ENCODE results near the gene RAPGEF1. TPM values are rescaled to one million over a fixed set of nuclear protein-coding genes. Genes with fewer than 3 reads are reported as not detected.

RAPGEF1 gene
- total and polyA plus RNA-seq, 9 donors: 17.0 to 64.4 (median 36.4) TPM

DNA sequence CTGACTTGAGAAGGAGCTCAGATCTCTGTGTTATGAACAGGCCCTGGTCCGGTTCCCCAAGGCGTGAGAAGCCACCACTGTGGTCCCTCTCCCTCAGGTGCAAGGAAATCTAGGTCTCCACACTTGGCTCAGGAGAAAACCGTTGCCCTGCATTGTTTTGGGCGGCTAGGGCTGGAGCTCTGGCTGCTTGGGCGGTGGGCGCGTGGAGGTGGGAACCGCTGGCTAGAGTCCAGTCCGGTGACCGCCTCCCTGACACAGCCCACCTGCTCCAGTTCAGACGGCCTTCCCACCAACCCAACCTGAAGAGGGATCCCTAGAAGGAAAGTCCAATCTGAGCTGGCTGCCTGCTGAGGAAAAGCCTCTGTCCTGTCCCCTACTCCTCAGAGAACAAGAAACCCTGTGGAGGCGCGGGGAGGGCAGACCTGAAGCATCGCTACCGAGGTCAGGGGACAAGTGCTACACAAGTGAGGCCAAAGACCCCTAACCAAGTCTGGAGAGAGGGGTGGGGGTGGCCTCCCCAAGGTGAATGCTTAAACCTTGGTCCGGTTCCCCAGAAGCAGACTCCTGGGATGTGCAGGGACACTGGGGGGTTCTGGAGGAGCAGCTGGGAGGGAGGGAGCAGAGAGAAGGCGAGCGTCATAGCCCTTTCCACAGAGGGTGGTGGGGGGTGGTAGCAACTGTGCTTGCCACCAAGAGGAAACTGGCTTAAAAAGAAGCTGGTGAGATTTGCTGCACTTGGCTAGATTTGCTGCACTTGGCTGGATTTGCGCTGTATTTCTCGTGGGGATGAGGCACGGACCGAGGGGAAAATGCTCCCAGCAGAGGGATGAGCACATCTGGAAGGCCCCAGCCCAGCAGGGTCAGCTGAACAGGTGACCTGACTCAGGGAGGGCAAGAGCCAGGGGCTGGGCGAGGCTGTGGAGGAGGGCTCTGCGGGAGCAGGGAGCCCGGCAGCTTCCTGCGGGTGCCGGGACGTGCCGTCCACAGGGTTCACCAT, 65.2 kb downstream of the RAPGEF1 start:
- no peak for DNase-seq
- intact Hi-C loops (cut with DNase I): no loop called here
- no peak overlapping the region for H3K4me3 ChIP-seq
- TF ChIP-seq POLR2A (IDR thresholded peaks at IDR 0.05): no peak
- TF ChIP-seq EP300 (IDR thresholded peaks at IDR 0.05): no peak
- TF ChIP-seq, protein P1, sequence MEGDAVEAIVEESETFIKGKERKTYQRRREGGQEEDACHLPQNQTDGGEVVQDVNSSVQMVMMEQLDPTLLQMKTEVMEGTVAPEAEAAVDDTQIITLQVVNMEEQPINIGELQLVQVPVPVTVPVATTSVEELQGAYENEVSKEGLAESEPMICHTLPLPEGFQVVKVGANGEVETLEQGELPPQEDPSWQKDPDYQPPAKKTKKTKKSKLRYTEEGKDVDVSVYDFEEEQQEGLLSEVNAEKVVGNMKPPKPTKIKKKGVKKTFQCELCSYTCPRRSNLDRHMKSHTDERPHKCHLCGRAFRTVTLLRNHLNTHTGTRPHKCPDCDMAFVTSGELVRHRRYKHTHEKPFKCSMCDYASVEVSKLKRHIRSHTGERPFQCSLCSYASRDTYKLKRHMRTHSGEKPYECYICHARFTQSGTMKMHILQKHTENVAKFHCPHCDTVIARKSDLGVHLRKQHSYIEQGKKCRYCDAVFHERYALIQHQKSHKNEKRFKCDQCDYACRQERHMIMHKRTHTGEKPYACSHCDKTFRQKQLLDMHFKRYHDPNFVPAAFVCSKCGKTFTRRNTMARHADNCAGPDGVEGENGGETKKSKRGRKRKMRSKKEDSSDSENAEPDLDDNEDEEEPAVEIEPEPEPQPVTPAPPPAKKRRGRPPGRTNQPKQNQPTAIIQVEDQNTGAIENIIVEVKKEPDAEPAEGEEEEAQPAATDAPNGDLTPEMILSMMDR (IDR thresholded peaks at IDR 0.05): no peak
- H3K36me3 ChIP-seq: no peaks in the 10 kb centered on the region
- no peaks in the 10 kb centered on the region for H3K27me3 ChIP-seq
- peaks cover 34% of the 10 kb centered on the region for H3K4me1 ChIP-seq (ENCODE audit: insufficient read depth)
- WGBS, 3 donors: 84 to 93% (median 89%) methylated on average over 29 of the region's 29 CpGs
- no peak overlapping the region for H3K27ac ChIP-seq
- H3K9me3 ChIP-seq: no peaks in the 10 kb centered on the region

DNA sequence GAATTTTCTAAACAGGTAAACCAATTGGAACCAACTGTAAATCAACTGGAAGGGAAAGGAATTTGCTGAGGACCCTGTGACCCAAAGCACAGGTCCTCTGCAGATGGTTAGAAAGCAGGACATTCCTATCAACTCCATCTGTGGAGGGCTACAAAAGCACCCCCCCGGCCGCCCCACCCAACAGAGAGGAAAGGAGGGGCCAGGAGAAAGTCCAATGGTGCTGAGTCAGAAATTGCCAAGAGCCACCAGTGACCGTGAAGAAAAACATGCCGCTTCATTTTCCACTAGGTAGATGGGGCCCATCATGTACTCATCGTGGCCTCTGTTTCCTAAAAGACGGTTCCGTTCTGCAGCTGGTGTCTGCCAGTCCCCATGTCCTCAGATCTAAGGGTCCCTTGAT, 66.3 kb downstream of the RAPGEF1 start:
- no peaks in the 10 kb centered on the region for H3K27me3 ChIP-seq
- no peak for TF ChIP-seq POLR2A (IDR thresholded peaks at IDR 0.05)
- no peak for TF ChIP-seq EP300 (IDR thresholded peaks at IDR 0.05)
- TF ChIP-seq, protein P1 (IDR thresholded peaks at IDR 0.05): no peak
- peaks cover 29% of the 10 kb centered on the region for H3K4me1 ChIP-seq (ENCODE audit: insufficient read depth)
- no peak for DNase-seq
- no peak overlapping the region for H3K27ac ChIP-seq
- H3K4me3 ChIP-seq: no peak overlapping the region
- intact Hi-C loops (cut with DNase I): no loop called here
- no peaks in the 10 kb centered on the region for H3K36me3 ChIP-seq
- no peaks in the 10 kb centered on the region for H3K9me3 ChIP-seq
- 78 to 86% (median 79%) methylated on average over 7 of the region's 7 CpGs for WGBS, 3 donors

DNA sequence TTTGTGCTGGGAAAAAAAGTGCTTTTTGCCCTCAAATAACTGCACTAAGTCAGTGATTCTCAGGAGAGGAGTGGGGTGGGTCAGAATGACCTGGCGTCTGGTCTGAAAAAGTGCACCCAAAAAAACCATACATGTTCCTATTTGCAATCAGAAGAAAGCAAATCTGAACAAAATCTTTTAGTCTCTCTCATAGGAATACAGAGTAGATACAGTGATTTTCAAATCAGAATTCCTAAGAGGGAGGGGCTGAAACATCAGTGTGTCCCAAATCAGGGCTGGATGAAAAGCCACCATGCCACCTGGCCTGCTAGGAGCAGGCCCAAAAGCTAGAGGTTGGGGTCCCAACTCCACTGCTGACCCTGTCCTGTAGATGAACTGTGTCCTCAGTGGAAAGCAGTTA, 66.8 kb downstream of the RAPGEF1 start:
- Histone ChIP-seq H3K27ac (no peak overlapping the region), H3K9me3 (no peaks in the 10 kb centered on the region), H3K4me3 (no peak overlapping the region), H3K4me1 (ENCODE audit: insufficient read depth) (peaks cover 31% of the 10 kb centered on the region), H3K36me3 (no peaks in the 10 kb centered on the region), H3K27me3 (no peaks in the 10 kb centered on the region)
- no peak for TF ChIP-seq EP300 (IDR thresholded peaks at IDR 0.05)
- TF ChIP-seq, protein P1 (IDR thresholded peaks at IDR 0.05): no peak
- no peak for TF ChIP-seq POLR2A (IDR thresholded peaks at IDR 0.05)
- 78 to 91% (median 91%) methylated on average over 1 of the region's 1 CpG for WGBS, 3 donors
- intact Hi-C loops (cut with DNase I): no loop called here
- no peak for DNase-seq

DNA sequence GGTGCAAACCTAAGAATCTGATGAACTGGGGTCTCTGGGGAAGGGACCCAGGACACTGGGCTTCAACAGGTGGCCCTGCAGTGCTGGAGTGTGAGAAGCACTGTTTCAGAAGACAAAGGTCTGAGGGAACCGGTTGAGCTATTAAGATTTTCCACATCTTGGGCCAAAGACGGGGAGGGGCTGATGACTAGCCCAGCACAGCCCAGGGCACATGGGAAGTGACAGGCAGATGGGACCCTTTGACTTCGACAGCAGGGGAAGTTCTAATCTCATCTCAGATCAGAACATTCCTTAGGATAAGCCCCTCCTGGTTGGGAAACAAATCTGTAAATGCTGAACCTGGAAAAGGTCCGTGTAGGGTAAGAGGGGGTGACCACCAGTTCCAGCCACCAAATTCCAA, 67.4 kb downstream of the RAPGEF1 start:
- H3K4me1 ChIP-seq (ENCODE audit: insufficient read depth): peaks cover 33% of the 10 kb centered on the region
- TF ChIP-seq EP300 (IDR thresholded peaks at IDR 0.05): no peak
- no peak for TF ChIP-seq POLR2A (IDR thresholded peaks at IDR 0.05)
- TF ChIP-seq, protein P1 (IDR thresholded peaks at IDR 0.05): no peak

More for the DNA sequence above, 67.4 kb downstream of the RAPGEF1 start:
- Histone ChIP-seq H3K9me3 (no peaks in the 10 kb centered on the region), H3K36me3 (no peaks in the 10 kb centered on the region), H3K27ac (no peak overlapping the region), H3K27me3 (no peaks in the 10 kb centered on the region), H3K4me3 (no peak overlapping the region)
- 82 to 87% (median 84%) methylated on average over 4 of the region's 4 CpGs for WGBS, 3 donors
- DNase-seq: no peak
- intact Hi-C loops (cut with DNase I): no loop called here

All from ovary (tissue), 9 donors.